Stimulated activated CD4-positive, alpha-beta T cell treated with anti-CD3 and anti-CD28 coated beads, Interleukin-15, amount 100 ng/mL, for 48 hours (primary cell): ENCODE data around the gene ARID3A.
"Not testable (repeated sequence)": the region's sequence is repeated elsewhere in the genome, so short reads cannot be mapped to it uniquely, and the experiment has no call there.

Source experiments
- DNase-seq, 2 donors: peaks; one replicate each; pipeline ENCODE4 v3.0.0-alpha.2; 2020; ENCODE audit warnings: low read depth in 2 of 2

The ARID3A gene

GRCh38 chr19:945401-946252 is 19.8 kb downstream of the ARID3A start:
- no peak for DNase-seq

- no peak for DNase-seq
Measured at GRCh38 chr19:947090-947706, 21.4 kb downstream of the ARID3A start.

- DNase-seq, result no peak
Measured at GRCh38 chr19:947707-948539, 22.1 kb downstream of the ARID3A start.

GRCh38 chr19:948842-949496 is 23.1 kb downstream of the ARID3A start:
- DNase-seq, result no peak

- DNase-seq, result no peak
Measured at GRCh38 chr19:950352-951066, 24.7 kb downstream of the ARID3A start.

- DNase-seq, result no peak
Measured at GRCh38 chr19:952049-952679, 26.3 kb downstream of the ARID3A start.

- DNase-seq, result no peak
Measured at GRCh38 chr19:952680-953444, 27.0 kb downstream of the ARID3A start.

GRCh38 chr19:953445-954271 is 27.8 kb downstream of the ARID3A start:
- no peak for DNase-seq

GRCh38 chr19:954272-954671 is 28.4 kb downstream of the ARID3A start:
- DNase-seq, result no peak

- DNase-seq, result no peak
Measured at GRCh38 chr19:954672-955494, 29.0 kb downstream of the ARID3A start.

GRCh38 chr19:955803-956765 is 30.2 kb downstream of the ARID3A start:
- DNase-seq, result no peak

- DNase-seq, result no peak
Measured at GRCh38 chr19:956766-957440, 31.1 kb downstream of the ARID3A start.

GRCh38 chr19:957578-957977 is 31.7 kb downstream of the ARID3A start:
- not testable (repeated sequence) for DNase-seq

GRCh38 chr19:958967-959855 is 33.4 kb downstream of the ARID3A start:
- peak; percentile 37 to 65 for DNase-seq

GRCh38 chr19:960020-960419 is 34.2 kb downstream of the ARID3A start:
- DNase-seq, result no peak

GRCh38 chr19:960601-960938 is 34.7 kb downstream of the ARID3A start:
- DNase-seq, result no peak
